Caco-2 (cell line): ENCODE data around the gene MED12L. TPM values are rescaled to one million over a fixed set of nuclear protein-coding genes. Genes with fewer than 3 reads are reported as not detected.

Experiments used
- BruUV-seq: library from RNA; stranded (reverse); fragments of 400-500 nt; replicated peaks from 2 replicates; lab custom pipeline; 2021; lab: Mats Ljungman, UMichigan
- CTCF ChIA-PET: fragments of 300-600 bp; sonication (Branson Sonifier 250); formaldehyde crosslinking; loops from one replicate; lab custom pipeline; 2022; ENCODE audit warnings: antibody characterized with exemption; lab: Charles Lee
- POLR2A ChIA-PET: fragments of 300-600 bp; sonication (Branson Sonifier 250); formaldehyde crosslinking; loops from one replicate; lab custom pipeline; 2022; ENCODE audit warnings: antibody characterized with exemption; lab: Charles Lee
- DNase-seq, 2 experiments: peaks; one replicate each; pipeline versions ENCODE4 v3.0.0 to v3.0.0-alpha.2; 2020 to 2022
- H3K27me3 ChIP-seq: replicated peaks from 2 replicates; pipeline ENCODE4 v1.6.0; 2011; ENCODE audit warnings: low read length; ENCODE audit not compliant: control insufficient read depth, insufficient read depth
- H3K36me3 ChIP-seq: 2 replicates; pipeline ENCODE4 v1.5.1; 2011; ENCODE audit warnings: low read length; ENCODE audit not compliant: control insufficient read depth, insufficient read depth
- H3K4me1 ChIP-seq: fragments of 250-450 bp; sonication (Bioruptor Pico); 2 replicates; pipeline ENCODE4 v1.5.1; 2020; ENCODE audit warnings: mild to moderate bottlenecking
- H3K4me3 ChIP-seq: 2 replicates; pipeline ENCODE4 v1.5.1; 2011; ENCODE audit warnings: low read depth, mild to moderate bottlenecking, control low read depth, low read length
- H3K9me3 ChIP-seq: fragments of 250-450 bp; sonication (Bioruptor Pico); 2 replicates; pipeline ENCODE4 v1.5.1; 2020; ENCODE audit warnings: mild to moderate bottlenecking, moderate library complexity
- H3K27ac Mint-ChIP-seq: one replicate; pipeline ENCODE4 v1.8.0; 2022; ENCODE audit warnings: mixed read lengths; ENCODE audit not compliant: unreplicated experiment
- H3K27me3 Mint-ChIP-seq: one replicate; pipeline ENCODE4 v1.8.0; 2022; ENCODE audit warnings: mixed read lengths; ENCODE audit not compliant: insufficient read depth, unreplicated experiment
- H3K36me3 Mint-ChIP-seq: one replicate; pipeline ENCODE4 v1.8.0; 2022; ENCODE audit warnings: mild to moderate bottlenecking, mixed read lengths; ENCODE audit not compliant: insufficient read depth, unreplicated experiment
- H3K4me1 Mint-ChIP-seq: one replicate; pipeline ENCODE4 v1.8.0; 2022; ENCODE audit warnings: low read depth, mixed read lengths; ENCODE audit not compliant: unreplicated experiment
- H3K4me3 Mint-ChIP-seq: one replicate; pipeline ENCODE4 v1.8.0; 2022; ENCODE audit warnings: mild to moderate bottlenecking, moderate library complexity, mixed read lengths; ENCODE audit not compliant: unreplicated experiment
- H3K9me3 Mint-ChIP-seq: one replicate; pipeline ENCODE4 v1.8.0; 2022; ENCODE audit warnings: mixed read lengths; ENCODE audit not compliant: unreplicated experiment
- intact Hi-C: fragments of 100-400 bp; cut with micrococcal nuclease; formaldehyde crosslinking; loops from one replicate; pipeline ENCODE4 v1.10.0; 2022; ENCODE audit not compliant: unreplicated experiment
- total RNA-seq: library from RNA; stranded (reverse); gene quantifications from 2 replicates; pipeline ENCODE4 v1.2.3, GENCODE V29; 2022
- TF ChIP-seq, protein P1 (sequence below), 2 experiments: fragments of 200-600 bp in 1 of 2; IDR thresholded peaks; 1 replicate in 1 of 2; 2 replicates in 1 of 2; pipeline versions ENCODE4 v1.5.1 to v1.8.0; 2011 to 2022; ENCODE audit warnings: antibody characterized with exemption in 1 of 2, control low read depth in 1 of 2, inconsistent platforms in 1 of 2, low read depth in 1 of 2, low read length in 1 of 2, mild to moderate bottlenecking in 1 of 2, moderate library complexity in 1 of 2; ENCODE audit not compliant: insufficient read depth in 1 of 2, severe bottlenecking in 1 of 2, unreplicated experiment in 1 of 2

Gene MED12L
- total RNA-seq, 1 experiment from 2014 or later: 21.5 TPM

DNA sequence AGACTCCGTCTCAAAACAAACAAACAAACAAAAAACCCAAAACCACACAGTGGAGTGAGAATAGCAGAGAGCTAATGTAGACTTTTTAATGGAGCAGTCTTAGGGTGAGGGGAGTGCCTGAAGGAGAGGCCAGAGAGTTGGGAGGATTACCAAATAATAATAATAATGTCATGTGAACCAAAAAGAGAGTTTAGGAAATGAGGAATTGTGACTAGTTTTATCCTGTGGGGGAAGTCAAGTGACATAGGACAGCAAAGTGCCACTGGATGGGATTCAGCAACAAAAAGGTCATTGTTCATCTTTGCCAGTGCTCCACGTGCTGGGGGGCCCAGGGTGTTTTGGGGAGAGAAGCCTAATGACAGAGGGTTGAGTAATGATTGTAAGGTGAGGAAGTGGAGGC is 218.3 kb downstream of the MED12L start:
- Mint-ChIP-seq H3K4me3 (no peak overlapping the region), H3K4me1 (peaks cover 31% of the 10 kb centered on the region)

DNA sequence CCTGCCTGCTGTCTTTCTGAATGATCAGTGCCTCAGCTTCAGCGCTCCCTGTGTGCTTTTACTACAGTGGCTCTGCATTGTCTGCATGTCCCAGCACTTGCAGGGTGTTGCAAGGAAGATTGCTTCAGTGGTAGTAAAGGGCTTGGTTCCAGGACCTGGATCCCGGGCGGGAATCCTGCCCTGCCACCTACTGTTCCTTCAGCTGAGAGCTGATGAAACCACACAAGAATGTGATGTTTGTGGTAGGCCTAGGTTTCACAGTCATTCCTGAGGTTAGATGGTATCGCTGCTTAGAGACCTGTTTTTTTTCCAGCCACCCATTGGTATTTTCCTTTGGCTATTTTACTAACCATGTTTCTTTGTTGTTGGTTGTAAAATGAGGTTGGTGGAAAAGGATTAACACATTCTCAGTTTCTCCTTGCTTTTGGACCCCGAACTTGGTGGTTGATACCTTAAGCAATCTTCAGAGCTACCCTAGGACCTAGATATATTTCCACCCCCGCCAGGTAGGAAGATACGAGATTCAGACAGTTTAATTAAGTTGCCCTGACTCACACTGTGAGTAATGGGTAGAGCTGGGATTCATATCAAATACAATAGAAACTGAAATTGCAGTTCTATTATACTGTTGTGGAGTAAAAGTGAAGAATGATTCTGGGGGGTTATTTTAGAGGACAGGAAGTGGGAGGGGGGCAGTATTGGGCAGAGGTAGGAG is 219.8 kb downstream of the MED12L start:
- peak overlapping the region; percentile 82 for H3K27ac Mint-ChIP-seq
- POLR2A ChIA-PET: no interaction called here
- TF ChIP-seq, protein P1, sequence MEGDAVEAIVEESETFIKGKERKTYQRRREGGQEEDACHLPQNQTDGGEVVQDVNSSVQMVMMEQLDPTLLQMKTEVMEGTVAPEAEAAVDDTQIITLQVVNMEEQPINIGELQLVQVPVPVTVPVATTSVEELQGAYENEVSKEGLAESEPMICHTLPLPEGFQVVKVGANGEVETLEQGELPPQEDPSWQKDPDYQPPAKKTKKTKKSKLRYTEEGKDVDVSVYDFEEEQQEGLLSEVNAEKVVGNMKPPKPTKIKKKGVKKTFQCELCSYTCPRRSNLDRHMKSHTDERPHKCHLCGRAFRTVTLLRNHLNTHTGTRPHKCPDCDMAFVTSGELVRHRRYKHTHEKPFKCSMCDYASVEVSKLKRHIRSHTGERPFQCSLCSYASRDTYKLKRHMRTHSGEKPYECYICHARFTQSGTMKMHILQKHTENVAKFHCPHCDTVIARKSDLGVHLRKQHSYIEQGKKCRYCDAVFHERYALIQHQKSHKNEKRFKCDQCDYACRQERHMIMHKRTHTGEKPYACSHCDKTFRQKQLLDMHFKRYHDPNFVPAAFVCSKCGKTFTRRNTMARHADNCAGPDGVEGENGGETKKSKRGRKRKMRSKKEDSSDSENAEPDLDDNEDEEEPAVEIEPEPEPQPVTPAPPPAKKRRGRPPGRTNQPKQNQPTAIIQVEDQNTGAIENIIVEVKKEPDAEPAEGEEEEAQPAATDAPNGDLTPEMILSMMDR (IDR thresholded peaks at IDR 0.05; ENCODE audit: insufficient read depth in 1 of 2, low read depth in 1 of 2, low read length in 1 of 2, severe bottlenecking in 1 of 2, unreplicated experiment in 1 of 2): peak in 1 of 2 experiments; percentile 65
- Histone ChIP-seq H3K4me1 (peaks cover 13% of the 10 kb centered on the region), H3K36me3 (no peaks in the 10 kb centered on the region), H3K27me3 (no peaks in the 10 kb centered on the region), H3K9me3 (no peaks in the 10 kb centered on the region), H3K4me3 (no peak overlapping the region)
- CTCF ChIA-PET: interaction anchor here (0.6 to 1.2 kb wide), 2 partner anchors 13 to 542 kb away, joined by 3 to 5 read pairs; partner anchors contain the start of gene SIAH2
- H3K36me3 Mint-ChIP-seq: peaks cover 11% of the 10 kb centered on the region
- no peaks in the 10 kb centered on the region for H3K9me3 Mint-ChIP-seq
- H3K4me1 Mint-ChIP-seq: peaks cover 31% of the 10 kb centered on the region
- peak; percentile 91 to 93 for DNase-seq
- no peaks in the 10 kb centered on the region for H3K27me3 Mint-ChIP-seq
- intact Hi-C loops: loop anchor here (1.0 kb wide), 3 partner anchors 15 to 78 kb away; no protein-coding TSS in a partner anchor
- peak overlapping the region; percentile 40 for H3K4me3 Mint-ChIP-seq
- no TSS peak for BruUV-seq

More for the DNA sequence above, 218.3 kb downstream of the MED12L start:
- POLR2A ChIA-PET: no interaction called here
- H3K36me3 ChIP-seq: no peaks in the 10 kb centered on the region
- H3K36me3 Mint-ChIP-seq: peaks cover 11% of the 10 kb centered on the region
- CTCF ChIA-PET: no interaction called here
- H3K27ac Mint-ChIP-seq: peak overlapping the region; percentile 82
- no peaks in the 10 kb centered on the region for H3K9me3 Mint-ChIP-seq
- H3K4me1 ChIP-seq: peaks cover 13% of the 10 kb centered on the region
- no TSS peak for BruUV-seq
- TF ChIP-seq, protein P1 (IDR thresholded peaks at IDR 0.05; ENCODE audit: insufficient read depth in 1 of 2, low read depth in 1 of 2, low read length in 1 of 2, severe bottlenecking in 1 of 2, unreplicated experiment in 1 of 2): no peak
- H3K9me3 ChIP-seq: no peaks in the 10 kb centered on the region
- no peak overlapping the region for H3K4me3 ChIP-seq
- intact Hi-C loops: no loop called here
- no peak for DNase-seq
- H3K27me3 ChIP-seq: no peaks in the 10 kb centered on the region
- no peaks in the 10 kb centered on the region for H3K27me3 Mint-ChIP-seq

DNA sequence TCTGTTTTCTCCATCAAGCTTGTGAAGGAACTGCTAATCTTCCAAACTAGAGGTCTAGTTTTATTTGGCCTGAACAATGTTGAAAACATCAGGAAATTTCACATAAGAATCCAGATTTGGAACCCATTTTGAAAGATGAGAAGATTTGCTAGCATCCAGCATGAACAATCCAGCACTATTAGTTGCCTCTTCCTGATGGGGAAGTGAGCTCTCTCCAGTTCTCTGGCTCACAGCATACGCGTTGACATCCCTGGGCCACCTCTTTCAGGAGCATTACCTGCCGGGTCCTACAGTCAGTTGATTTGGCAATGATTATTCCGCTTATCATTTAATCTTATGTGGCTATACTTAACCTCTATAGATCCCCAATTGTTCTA is 220.3 kb downstream of the MED12L start:
- no peak for DNase-seq
- H3K27me3 ChIP-seq: no peaks in the 10 kb centered on the region
- POLR2A ChIA-PET: no interaction called here
- Mint-ChIP-seq H3K36me3 (peaks cover 11% of the 10 kb centered on the region), H3K4me1 (peaks cover 31% of the 10 kb centered on the region), H3K27me3 (no peaks in the 10 kb centered on the region), H3K4me3 (no peak overlapping the region), H3K27ac (peak overlapping the region; percentile 82), H3K9me3 (no peaks in the 10 kb centered on the region)
- H3K4me1 ChIP-seq: peaks cover 13% of the 10 kb centered on the region
- TF ChIP-seq, protein P1 (IDR thresholded peaks at IDR 0.05; ENCODE audit: insufficient read depth in 1 of 2, low read depth in 1 of 2, low read length in 1 of 2, severe bottlenecking in 1 of 2, unreplicated experiment in 1 of 2): no peak
- TSS peak; percentile 61 for BruUV-seq
- no peaks in the 10 kb centered on the region for H3K9me3 ChIP-seq
- CTCF ChIA-PET: no interaction called here
- no peaks in the 10 kb centered on the region for H3K36me3 ChIP-seq
- H3K4me3 ChIP-seq: no peak overlapping the region
- intact Hi-C loops: loop anchor here (1.0 kb wide), 3 partner anchors 15 to 78 kb away; no protein-coding TSS in a partner anchor
